NCI-H1092 treated with DMSO at 0.1 percent for 48 hours (cell line): ENCODE data around the gene PCBP2.
"Not testable (repeated sequence)": the region's sequence is repeated elsewhere in the genome, so short reads cannot be mapped to it uniquely, and the experiment has no call there.

Source experiments
- DNase-seq: peaks from one replicate; lab custom pipeline; 2025; lab: John Stamatoyannopoulos, UW

The PCBP2 gene

DNA sequence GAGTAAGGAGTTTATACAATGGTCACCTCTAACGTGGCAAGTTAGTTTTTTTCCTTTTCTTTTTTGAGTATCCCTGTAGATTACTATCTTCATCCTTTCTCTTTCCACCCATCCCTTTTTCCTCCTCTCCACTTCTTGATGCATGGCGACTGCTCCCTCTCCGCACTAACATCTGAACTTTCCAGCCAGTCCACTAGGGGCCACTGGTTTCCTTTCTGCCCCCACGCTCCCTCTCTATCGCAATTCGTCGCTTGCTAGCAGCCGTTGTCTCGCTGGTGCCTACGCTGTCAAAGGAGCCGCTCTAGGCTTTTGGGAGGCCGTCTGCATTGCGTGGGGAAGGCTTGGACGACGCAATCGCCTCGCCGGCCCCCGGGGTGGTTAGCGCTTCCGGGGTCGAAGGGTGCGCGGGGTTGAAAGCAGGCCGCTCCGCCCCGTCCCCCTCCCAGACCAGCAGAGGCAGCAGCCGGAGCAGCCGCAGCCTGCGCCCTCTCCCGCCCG, at the start of gene PCBP2:
Gene PCBP2, plus strand, starts transcription at position 442 of the 498 bp plus-strand sequence. CDS start 2,699 bp downstream, outside the sequence.
- DNase-seq = peak; percentile 96

DNA sequence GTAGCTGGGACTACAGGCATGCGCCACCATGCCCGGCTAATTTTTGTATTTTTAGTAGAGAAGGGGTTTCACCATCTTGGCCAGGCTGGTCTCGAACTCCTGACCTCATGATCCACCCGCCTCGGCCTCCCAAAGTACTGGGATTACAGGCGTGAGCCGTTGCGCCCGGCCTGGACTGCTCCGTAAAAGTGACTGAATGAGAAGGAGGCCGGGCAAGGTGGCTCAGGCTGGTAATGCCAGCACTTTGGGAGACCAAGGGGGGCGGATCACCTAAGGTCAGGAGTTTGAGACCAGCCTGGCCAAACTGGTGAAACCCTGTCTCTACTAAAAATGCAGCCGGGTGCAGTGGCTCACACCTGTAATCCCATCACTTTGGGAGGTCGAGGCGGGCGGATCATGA, 49.6 kb upstream of the PCBP2 start:
- DNase-seq = not testable (repeated sequence)

DNA sequence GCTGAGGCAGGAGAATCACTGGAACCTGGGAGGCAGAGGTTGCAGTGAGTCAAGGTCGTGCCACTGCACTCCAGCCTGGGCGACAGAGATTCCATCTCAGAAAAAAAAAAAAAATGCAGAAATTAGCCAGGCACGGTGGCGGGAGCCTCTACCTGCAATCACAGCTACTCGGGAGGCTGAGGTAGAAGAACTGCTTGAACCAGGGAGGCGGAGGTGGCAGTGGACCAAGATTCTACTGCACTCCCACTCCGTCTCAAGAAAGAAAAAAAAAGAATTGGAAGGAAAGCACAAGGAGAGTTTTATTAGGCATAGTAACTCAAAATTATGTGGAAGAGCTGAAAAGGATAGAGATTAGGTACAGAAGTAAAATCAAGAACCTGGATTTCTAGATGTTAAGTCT, 49.0 kb upstream of the PCBP2 start:
- no peak for DNase-seq

DNA sequence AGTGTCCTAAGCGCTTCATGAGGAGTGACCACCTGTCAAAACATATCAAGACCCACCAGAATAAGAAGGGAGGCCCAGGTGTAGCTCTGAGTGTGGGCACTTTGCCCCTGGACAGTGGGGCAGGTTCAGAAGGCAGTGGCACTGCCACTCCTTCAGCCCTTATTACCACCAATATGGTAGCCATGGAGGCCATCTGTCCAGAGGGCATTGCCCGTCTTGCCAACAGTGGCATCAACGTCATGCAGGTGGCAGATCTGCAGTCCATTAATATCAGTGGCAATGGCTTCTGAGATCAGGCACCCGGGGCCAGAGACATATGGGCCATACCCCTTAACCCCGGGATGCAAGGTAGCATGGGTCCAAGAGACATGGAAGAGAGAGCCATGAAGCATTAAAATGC, 41.0 kb upstream of the PCBP2 start:
- DNase-seq = no peak

DNA sequence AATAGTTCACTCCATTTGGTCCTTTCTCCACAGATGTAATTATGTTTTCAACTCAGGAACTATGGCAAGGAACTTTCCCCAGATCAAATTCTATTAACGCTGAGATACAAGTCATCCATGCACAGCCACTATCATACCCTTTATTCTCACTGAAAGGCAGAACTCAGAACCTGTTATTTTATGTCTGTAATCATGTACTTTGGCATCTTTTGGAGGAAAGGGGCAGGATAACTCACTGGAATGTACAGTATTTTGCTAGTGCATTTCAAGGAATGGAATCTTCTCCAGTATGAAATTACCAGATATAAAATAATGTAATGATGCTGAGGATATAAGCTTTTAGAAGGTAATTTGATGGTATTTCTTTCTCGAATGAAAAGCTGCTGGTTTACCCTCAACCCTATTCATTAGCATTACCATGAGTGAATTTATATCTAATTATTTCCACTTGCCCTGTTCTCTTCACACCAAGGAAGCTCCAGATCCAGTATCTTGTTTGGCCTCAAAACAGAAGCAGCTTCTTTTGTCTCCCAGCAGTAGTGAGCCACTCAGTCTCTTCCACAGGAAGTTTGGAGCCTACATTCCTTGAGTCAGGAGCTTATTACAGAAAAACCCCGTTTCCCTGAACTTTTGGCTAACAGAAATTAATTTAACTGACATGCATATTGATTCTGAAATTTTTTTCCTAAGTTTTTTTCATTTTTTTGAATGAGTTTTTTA, 38.3 kb upstream of the PCBP2 start:
- no peak for DNase-seq

DNA sequence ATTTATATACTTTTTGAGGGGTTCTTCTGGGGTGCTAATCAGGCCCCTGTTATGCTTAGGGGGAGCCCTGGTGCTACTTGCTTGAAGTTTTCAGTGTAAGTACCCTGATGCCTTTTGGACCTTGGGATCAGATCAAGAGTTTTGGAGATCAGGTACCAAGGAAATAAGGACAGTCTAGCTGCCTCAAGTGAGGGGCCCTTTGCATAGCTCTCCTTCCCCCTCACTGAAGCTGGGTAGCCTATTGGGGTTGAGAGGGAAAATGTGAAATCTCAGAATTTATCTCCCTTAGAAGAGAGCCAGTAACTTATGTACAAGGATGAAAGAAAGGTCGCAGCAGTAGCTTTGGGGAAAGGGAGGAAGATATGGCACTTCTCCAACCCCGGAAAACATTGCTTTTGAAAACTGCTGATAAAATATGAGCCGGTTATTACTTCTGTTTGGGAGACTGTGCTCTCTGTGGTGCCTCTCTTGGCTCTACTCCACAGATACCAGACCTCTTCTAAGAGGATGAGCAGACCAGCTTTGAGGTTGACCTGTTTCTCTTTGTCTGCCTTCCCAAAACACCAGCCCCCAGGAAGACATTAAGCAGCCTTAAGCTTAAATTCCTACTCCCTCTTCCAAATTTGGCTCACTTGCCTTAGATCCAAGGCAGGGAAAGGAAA, 37.0 kb upstream of the PCBP2 start:
- DNase-seq = no peak

DNA sequence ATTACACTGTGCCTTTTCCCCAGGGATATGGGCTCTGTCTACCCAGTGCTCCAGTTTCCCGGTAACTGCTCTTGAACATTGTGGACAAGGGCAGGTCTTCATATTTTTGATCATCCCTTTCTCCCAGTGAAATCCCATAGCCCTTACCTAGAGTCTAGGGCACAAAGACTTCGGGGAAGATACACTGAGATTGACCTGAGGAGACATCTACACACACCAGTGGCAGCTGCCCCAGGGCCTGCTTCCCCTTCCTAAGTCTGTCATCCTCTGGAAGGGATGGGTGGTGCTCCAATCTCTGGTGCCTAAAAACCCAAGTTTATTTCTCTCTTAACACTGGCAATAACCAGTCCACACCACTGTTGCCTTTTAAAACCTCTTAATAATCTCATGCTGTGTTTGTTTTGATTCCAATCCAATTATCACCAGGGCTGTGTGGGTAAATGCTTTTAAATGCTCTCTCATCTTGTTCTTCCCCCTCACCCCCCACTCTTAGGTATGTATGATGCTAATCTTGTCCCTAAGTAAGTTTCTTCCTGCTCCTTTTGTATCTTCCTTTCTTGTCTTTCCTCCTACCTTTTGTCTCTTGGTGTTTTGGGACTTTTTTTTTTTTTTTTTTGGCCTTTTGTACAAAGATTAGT, 36.0 kb upstream of the PCBP2 start:
- DNase-seq = not testable (repeated sequence)

DNA sequence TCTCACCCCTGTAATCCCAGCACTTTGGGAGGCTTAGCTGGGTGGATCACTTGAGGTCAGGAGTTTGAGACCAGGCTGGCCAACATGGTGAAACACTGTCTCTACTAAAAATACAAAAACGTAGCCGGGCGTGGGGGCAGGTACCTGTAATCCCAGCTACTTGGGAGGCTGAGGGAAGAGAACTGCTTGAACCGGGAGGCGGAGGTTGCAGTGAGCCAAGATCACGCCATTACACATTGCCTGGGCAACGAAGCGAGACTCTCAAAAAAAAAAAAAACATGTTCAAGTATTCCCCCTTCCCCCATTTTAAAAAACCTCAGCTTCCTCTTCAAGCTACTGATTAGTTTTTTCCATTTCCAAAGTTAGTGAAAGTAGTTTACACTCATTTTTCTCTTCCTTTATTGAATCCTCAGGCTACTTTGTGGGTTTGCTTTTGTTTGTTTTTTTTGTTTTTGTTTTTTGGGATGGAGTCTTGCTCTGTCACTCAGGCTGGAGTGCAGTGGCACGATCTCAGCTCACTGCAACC, 34.5 kb upstream of the PCBP2 start:
- DNase-seq = not testable (repeated sequence)

DNA sequence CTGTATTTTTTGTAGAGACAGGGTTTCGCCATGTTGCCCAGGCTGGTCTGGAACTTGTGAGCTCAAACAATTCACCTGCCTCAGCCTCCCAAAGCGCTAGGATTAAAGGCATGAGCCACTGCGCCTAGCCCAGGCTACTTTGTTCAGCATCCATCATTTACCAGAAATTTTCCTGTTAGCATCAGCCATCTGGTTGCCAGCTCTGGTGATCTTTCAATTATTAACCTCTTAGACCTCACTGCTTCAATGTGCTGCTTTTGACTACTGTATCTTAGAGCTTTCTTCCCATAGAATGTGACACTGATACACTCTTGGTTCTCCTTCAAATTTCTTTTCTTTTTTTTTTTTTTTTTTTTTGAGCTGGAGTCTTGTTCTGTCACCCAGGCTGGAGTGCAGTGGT, 33.7 kb upstream of the PCBP2 start:
- no peak for DNase-seq

DNA sequence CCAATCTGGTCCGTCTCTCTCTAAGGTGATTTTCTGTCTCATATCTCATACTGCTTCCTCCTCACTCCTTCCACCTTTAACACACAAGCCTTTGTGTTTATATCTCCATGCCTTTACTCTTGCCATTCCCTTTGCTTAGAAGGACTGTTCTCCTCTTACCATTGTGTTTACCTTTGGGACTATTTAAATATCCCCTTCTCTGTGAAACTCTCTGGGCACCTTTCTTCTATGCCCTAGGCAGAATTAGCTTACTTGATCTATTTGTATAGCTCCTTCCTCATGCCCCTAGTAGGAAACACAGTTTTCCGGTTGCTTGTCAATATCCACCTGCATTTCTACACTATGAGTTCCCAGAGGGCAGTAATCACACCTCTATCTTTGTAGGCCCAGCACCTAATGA, 32.1 kb upstream of the PCBP2 start:
- no peak for DNase-seq

DNA sequence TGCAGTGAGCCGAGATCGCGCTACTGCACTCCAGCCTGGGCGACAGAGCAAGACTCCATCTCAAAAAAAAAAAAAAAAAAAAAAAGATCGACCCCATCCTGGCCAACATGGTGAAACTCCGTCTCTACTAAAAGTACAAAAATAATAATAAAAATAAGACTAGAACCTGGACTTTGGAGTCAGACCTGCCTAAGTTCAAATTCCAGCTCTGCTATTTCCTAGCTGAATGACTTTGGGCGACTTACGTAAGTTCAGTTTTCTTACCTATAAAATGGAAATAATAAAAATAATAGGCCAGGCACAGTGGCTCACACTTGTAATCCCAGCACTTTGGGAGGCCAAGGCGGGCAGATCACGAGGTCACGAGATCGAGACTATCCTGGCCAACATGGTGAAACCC, 29.7 kb upstream of the PCBP2 start:
- DNase-seq = not testable (repeated sequence)

DNA sequence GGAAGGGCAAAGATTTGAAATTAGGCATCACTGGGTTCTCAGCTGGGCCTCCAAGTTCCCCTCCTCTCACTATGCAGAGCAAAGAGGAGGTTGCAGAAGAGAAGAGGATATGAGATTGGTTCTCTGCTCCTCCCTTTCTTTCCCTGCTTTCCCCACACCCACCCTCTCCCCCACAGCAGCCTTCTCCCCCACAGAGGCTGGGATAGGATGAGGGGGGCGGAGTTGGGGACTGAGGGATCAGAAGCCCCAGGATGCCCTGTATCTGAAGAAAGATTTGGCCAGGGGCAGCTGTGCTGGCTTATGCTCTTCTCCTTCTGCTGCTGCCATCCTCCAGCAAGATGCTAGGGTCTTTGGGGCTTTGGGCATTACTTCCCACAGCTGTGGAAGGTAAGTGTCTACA, 28.3 kb upstream of the PCBP2 start, which contains the start of gene AMHR2:
Gene AMHR2, plus strand, starts transcription at position 259 of the 400 bp plus-strand sequence. Its CDS starts 80 bp downstream, at position 339.
- DNase-seq = no peak

DNA sequence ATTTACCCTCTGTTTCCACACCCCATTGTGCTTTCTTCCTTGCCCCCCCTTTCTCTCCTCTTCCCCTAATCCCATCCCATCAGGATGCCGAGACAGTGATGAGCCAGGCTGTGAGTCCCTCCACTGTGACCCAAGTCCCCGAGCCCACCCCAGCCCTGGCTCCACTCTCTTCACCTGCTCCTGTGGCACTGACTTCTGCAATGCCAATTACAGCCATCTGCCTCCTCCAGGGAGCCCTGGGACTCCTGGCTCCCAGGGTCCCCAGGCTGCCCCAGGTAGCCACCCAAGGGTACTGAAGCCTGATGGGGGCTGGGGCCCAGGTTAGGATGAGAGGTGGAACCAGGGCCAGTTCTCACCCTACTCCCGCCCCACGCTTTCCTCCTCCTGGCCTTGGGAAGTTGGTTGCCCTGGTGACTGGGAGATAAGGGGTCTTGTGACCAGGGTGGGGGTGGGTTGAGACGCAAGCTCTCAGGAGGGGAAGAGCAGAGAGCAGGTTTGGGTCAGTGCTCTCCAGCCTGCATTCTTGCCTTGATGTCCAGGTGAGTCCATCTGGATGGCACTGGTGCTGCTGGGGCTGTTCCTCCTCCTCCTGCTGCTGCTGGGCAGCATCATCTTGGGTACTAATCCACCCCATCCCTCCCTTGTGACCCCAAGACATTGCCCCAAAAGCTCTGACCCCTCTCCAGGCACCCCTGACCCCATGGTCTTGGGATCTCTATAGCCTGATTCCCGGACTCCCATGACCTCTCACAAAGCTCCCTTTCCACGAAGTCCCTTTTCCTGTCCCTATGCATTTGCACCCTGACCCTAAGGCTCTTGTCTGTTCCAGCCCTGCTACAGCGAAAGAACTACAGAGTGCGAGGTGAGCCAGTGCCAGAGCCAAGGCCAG, 27.0 kb upstream of the PCBP2 start:
- DNase-seq = no peak

DNA sequence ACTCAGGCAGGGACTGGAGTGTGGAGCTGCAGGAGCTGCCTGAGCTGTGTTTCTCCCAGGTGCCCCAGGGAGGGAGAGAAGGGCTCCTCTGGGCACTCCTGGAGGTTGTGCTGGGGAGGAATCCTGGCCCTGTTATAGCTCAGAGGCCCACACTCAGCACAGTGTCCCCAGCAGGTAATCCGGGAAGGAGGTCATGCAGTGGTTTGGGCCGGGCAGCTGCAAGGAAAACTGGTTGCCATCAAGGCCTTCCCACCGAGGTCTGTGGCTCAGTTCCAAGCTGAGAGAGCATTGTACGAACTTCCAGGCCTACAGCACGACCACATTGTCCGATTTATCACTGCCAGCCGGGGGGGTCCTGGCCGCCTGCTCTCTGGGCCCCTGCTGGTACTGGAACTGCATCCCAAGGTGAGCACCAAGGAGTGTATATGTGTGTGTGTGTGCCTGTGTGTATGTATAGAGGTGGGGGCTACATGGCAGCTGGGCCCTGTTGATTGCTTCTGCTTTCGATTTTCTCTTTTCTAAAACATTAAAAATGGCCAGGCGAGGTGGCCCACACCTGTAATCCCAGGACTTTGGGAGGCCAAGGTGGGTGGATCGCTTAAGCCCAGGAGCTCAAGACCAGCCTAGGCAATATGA, 26.3 kb upstream of the PCBP2 start:
- DNase-seq = no peak

DNA sequence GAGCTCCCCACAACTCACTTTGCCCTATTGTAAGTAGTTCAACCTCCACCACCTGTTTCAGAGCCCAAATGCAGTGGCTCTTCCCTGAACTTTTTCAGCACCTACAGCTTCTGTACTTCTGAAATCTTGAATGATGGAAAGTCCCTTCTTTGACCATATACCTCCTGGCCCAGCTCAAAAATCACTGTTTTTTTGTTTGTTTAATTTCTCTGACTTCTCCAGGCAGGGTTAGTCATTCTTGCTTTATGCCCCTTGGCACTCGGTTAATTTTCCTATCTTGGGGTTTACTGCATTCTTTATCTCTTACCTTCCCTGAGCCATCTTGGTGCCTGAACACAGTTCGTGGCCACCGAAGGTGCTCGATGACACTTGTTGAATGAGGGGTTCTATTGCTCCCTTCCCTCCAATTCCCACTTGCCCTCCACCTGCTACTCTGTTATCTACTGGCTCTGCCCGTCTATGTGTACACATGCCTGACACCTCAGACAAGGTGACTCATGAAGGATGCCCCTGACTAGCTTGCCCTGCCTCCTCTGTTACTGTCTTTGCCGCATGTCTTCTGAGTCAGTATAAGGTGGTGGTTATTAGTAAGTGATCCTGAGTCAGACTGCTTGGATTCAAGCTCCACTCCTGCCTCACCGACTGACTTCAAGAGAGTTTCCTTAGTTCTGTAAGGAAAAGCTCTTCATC, 23.9 kb upstream of the PCBP2 start:
- no peak for DNase-seq

DNA sequence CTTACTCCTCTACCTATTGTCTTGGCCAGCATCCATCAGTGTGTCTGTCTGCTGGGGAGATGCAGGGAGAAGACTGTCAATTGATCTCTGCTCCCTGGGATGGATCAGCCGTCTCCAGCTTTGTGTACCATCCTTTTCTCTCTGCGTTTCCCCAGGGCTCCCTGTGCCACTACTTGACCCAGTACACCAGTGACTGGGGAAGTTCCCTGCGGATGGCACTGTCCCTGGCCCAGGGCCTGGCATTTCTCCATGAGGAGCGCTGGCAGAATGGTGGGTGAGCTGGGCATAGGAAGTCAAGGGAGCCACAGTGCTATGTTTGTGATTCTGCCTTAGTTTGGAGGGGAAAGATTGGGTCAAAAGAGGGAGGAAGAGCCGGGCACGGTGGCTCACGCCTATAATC, 23.2 kb upstream of the PCBP2 start:
- no peak for DNase-seq

DNA sequence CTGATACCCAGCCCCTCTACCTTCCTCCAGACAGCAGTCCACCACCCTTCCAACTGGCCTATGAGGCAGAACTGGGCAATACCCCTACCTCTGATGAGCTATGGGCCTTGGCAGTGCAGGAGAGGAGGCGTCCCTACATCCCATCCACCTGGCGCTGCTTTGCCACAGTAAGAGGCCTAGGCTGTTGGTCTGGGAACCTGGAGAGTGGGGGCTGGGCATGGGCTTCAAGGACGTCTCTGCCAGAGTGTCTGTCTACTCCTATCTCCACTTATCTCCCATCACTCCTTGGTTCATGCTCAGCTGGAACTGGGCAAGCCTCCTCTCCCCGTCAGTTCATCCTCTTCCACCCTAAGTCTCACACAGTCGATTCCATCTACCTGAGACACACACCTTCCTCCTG, 21.8 kb upstream of the PCBP2 start:
- DNase-seq = no peak

DNA sequence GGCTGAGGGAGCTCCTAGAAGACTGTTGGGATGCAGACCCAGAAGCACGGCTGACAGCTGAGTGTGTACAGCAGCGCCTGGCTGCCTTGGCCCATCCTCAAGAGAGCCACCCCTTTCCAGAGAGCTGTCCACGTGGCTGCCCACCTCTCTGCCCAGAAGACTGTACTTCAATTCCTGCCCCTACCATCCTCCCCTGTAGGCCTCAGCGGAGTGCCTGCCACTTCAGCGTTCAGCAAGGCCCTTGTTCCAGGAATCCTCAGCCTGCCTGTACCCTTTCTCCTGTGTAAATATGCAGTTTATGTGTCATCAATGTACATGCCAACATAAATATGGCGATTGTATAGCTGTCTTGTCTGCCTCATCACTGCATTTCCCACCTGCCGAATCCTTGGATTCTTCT, 20.7 kb upstream of the PCBP2 start:
- no peak for DNase-seq

DNA sequence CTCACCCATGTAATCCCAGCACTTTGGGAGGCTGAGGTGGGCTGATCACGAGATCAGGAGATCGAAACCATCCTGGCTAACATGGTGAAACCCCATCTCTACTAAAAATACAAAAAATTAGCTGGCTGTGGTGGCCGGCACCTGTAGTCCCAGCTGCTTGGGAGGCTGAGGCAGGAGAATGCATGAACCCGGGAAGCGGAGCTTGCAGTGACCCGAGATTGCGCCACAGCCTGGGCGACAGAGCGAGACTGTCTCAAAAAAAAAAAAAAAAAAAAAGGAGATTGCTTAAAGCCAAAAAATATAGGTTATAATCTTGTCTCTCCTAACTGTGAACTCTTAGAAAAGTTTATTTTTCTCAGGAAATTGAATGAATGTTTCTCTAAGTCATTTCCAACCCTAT, 16.6 kb upstream of the PCBP2 start:
- not testable (repeated sequence) for DNase-seq

DNA sequence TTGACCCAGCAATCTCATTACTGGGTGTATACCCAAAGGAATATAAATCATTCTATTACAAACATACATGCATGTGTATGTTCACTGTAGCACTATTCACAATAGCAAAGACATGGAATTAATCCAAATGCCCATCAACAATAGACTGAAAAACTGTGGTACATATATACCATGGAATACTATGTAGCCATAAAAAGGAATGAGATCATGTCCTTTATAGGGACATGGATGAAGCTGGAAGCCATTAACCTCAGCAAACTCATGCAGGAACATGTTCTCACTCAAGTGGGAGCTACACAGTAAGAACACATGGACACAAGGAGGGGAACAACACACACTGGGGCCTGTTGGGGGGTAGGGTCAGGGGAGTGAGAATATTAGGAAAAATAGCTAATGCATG, 12.3 kb upstream of the PCBP2 start:
- DNase-seq = not testable (repeated sequence)
